Ascending aorta (tissue), 2 donors: Measurements from ENCODE around the gene SGCG. TPM values are rescaled to one million over a fixed set of nuclear protein-coding genes. Genes with fewer than 3 reads are reported as not detected.
A peak's percentile ranks its signal among the peaks of the same experiment; 100 is the strongest.

Source experiments
- DNase-seq, 2 donors: peaks; one replicate each; pipeline ENCODE4 v3.0.0-alpha.2; 2019; ENCODE audit warnings: low spot score in 2 of 2
- H3K27ac ChIP-seq, 2 donors: fragments of 200-600 bp; sonication (generic); one replicate each; pipeline ENCODE4 v1.5.1; 2016 to 2017; ENCODE audit warnings: mild to moderate bottlenecking in 1 of 2
- H3K27me3 ChIP-seq: fragments of 200-600 bp; sonication (generic); one replicate; pipeline ENCODE4 v1.5.1; 2017
- H3K36me3 ChIP-seq, 2 donors: fragments of 200-600 bp; sonication (generic); one replicate each; pipeline ENCODE4 v1.5.1; 2016
- H3K4me1 ChIP-seq, 2 donors: fragments of 200-600 bp; sonication (generic); one replicate each; pipeline ENCODE4 v1.5.1; 2016 to 2017; ENCODE audit warnings: mild to moderate bottlenecking in 1 of 2
- H3K4me3 ChIP-seq, 2 donors: fragments of 200-600 bp; sonication (generic); one replicate each; pipeline ENCODE4 v1.5.1; 2016 to 2017; ENCODE audit warnings: mild to moderate bottlenecking in 1 of 2
- H3K9me3 ChIP-seq, 2 donors: fragments of 200-600 bp; sonication (generic); one replicate each; pipeline ENCODE4 v1.5.1; 2016
- CTCF ChIP-seq, 3 experiments: fragments of 200-600 bp in 2 of 3; fragments of 450-650 bp in 1 of 3; sonication (generic) in 2 of 3; IDR thresholded peaks; one replicate each; pipeline ENCODE4 v1.5.1; 2016 to 2019; ENCODE audit warnings: antibody characterized with exemption in 3 of 3, mild to moderate bottlenecking in 1 of 3, moderate library complexity in 1 of 3
- intact Hi-C: fragments of 100-400 bp; cut with DNase I; formaldehyde crosslinking; loops from one replicate; pipeline ENCODE4 v1.15.1; 2023
- total RNA-seq: library from RNA; depleted of rRNA; stranded (reverse); fragments of >200 nt; gene quantifications from one replicate; pipeline ENCODE4 v1.1.0, GENCODE V29; 2016

Gene SGCG
- total RNA-seq, 1 donor from 2014 or later, result not detected

- intact Hi-C loops, result no loop called here
- no peak for DNase-seq
- H3K36me3 ChIP-seq, result no peaks in the 10 kb centered on the region
- no peak overlapping the region for H3K27ac ChIP-seq
- H3K9me3 ChIP-seq, result peaks cover 0 to 7% of the 10 kb centered on the region in 2 donors
- H3K27me3 ChIP-seq, result no peaks in the 10 kb centered on the region
- TF ChIP-seq CTCF (IDR thresholded peaks at IDR 0.05), result no peak
- H3K4me3 ChIP-seq, result no peak overlapping the region
- no peaks in the 10 kb centered on the region for H3K4me1 ChIP-seq
Observed at GRCh38 chr13:23267571-23267970, 86.8 kb downstream of the SGCG start.

- H3K27ac ChIP-seq, result no peak overlapping the region
- H3K4me3 ChIP-seq, result no peak overlapping the region
- DNase-seq, result no peak
- intact Hi-C loops, result no loop called here
- H3K4me1 ChIP-seq, result no peaks in the 10 kb centered on the region
- no peaks in the 10 kb centered on the region for H3K36me3 ChIP-seq
- TF ChIP-seq CTCF (IDR thresholded peaks at IDR 0.05), result no peak
- H3K27me3 ChIP-seq, result no peaks in the 10 kb centered on the region
- H3K9me3 ChIP-seq, result peaks cover 0 to 7% of the 10 kb centered on the region in 2 donors
Observed at GRCh38 chr13:23268441-23268840, 87.7 kb downstream of the SGCG start.

GRCh38 chr13:23271331-23271730, 90.6 kb downstream of the SGCG start:
- no peak for DNase-seq
- Histone ChIP-seq H3K9me3 (no peaks in the 10 kb centered on the region), H3K27ac (no peak overlapping the region), H3K36me3 (no peaks in the 10 kb centered on the region), H3K4me3 (no peak overlapping the region), H3K27me3 (no peaks in the 10 kb centered on the region), H3K4me1 (no peaks in the 10 kb centered on the region)
- no peak for TF ChIP-seq CTCF (IDR thresholded peaks at IDR 0.05)
- intact Hi-C loops, result no loop called here

GRCh38 chr13:23273498-23273897, 92.7 kb downstream of the SGCG start:
- no peaks in the 10 kb centered on the region for H3K36me3 ChIP-seq
- intact Hi-C loops, result no loop called here
- TF ChIP-seq CTCF (IDR thresholded peaks at IDR 0.05), result no peak
- H3K4me1 ChIP-seq, result no peaks in the 10 kb centered on the region
- no peak for DNase-seq
- no peak overlapping the region for H3K4me3 ChIP-seq
- no peak overlapping the region for H3K27ac ChIP-seq
- H3K9me3 ChIP-seq, result no peaks in the 10 kb centered on the region
- no peaks in the 10 kb centered on the region for H3K27me3 ChIP-seq

- H3K4me1 ChIP-seq, result no peaks in the 10 kb centered on the region
- DNase-seq, result no peak
- no peaks in the 10 kb centered on the region for H3K9me3 ChIP-seq
- no peaks in the 10 kb centered on the region for H3K27me3 ChIP-seq
- H3K36me3 ChIP-seq, result no peaks in the 10 kb centered on the region
- intact Hi-C loops, result no loop called here
- TF ChIP-seq CTCF (IDR thresholded peaks at IDR 0.05), result no peak
- no peak overlapping the region for H3K4me3 ChIP-seq
- no peak overlapping the region for H3K27ac ChIP-seq
Observed at GRCh38 chr13:23279321-23279720, 98.5 kb downstream of the SGCG start.

GRCh38 chr13:23288564-23288963, 107.8 kb downstream of the SGCG start:
- H3K4me1 ChIP-seq, result peaks cover 0 to 5% of the 10 kb centered on the region in 2 donors
- no peaks in the 10 kb centered on the region for H3K36me3 ChIP-seq
- H3K27me3 ChIP-seq, result no peaks in the 10 kb centered on the region
- intact Hi-C loops, result no loop called here
- no peak overlapping the region for H3K4me3 ChIP-seq
- no peak for TF ChIP-seq CTCF (IDR thresholded peaks at IDR 0.05)
- no peaks in the 10 kb centered on the region for H3K9me3 ChIP-seq
- H3K27ac ChIP-seq, result peak overlapping the region in 1 of 2 donors; percentile 5
- no peak for DNase-seq
